HG03439 (cell line): ENCODE data around the gene RBM15B.
"Not testable (repeated sequence)": the region's sequence is repeated elsewhere in the genome, so short reads cannot be mapped to it uniquely, and the experiment has no call there.

Experiments
- ATAC-seq: cut with Tn5 transposase; IDR thresholded peaks from one replicate; pipeline ENCODE4 v1.9.1; 2021; ENCODE audit warnings: mild to moderate bottlenecking, moderate library complexity; ENCODE audit not compliant: unreplicated experiment

The RBM15B gene

GRCh38 chr3:51375571-51375970 is 15.5 kb upstream of the RBM15B start:
- no peak for ATAC-seq

- ATAC-seq, result no peak
These were observed 13.0 kb upstream of the RBM15B start for GRCh38 chr3:51378065-51378464.

- ATAC-seq, result no peak
These were observed 12.4 kb upstream of the RBM15B start for GRCh38 chr3:51378726-51379125.

- ATAC-seq, result no peak
These were observed 11.8 kb upstream of the RBM15B start for GRCh38 chr3:51379301-51379700.

GRCh38 chr3:51379746-51380455 is 11.2 kb upstream of the RBM15B start:
- no peak for ATAC-seq

GRCh38 chr3:51380601-51381332 is 10.3 kb upstream of the RBM15B start:
- no peak for ATAC-seq

- ATAC-seq, result no peak
These were observed 9.8 kb upstream of the RBM15B start for GRCh38 chr3:51381333-51381705.

- no peak for ATAC-seq
These were observed 8.9 kb upstream of the RBM15B start for GRCh38 chr3:51382076-51382745.

- no peak for ATAC-seq
These were observed 8.0 kb upstream of the RBM15B start for GRCh38 chr3:51382947-51383578.

- peak; percentile 18 for ATAC-seq
These were observed 6.9 kb upstream of the RBM15B start for GRCh38 chr3:51384055-51384725.

- peak; percentile 94 for ATAC-seq
These were observed 6.2 kb upstream of the RBM15B start, which contains the start of gene MANF for GRCh38 chr3:51384726-51385473. Gene MANF, plus strand, starts transcription at chr3:51385291. Its CDS starts 52 bp downstream, at chr3:51385343.

- ATAC-seq, result no peak
These were observed 5.4 kb upstream of the RBM15B start for GRCh38 chr3:51385621-51386091.

GRCh38 chr3:51386159-51386851 is 4.8 kb upstream of the RBM15B start:
- no peak for ATAC-seq

GRCh38 chr3:51386852-51387229 is 4.2 kb upstream of the RBM15B start:
- no peak for ATAC-seq

GRCh38 chr3:51387281-51387680 is 3.8 kb upstream of the RBM15B start:
- not testable (repeated sequence) for ATAC-seq

GRCh38 chr3:51388286-51389029 is 2.6 kb upstream of the RBM15B start:
- ATAC-seq, result no peak

- no peak for ATAC-seq
These were observed 1.5 kb upstream of the RBM15B start for GRCh38 chr3:51389423-51390183.
